IPS DF 19.7 (cell line): ENCODE data around the gene EFNB3.

ENCODE experiments used
- DNase-seq: peaks from one replicate; pipeline ENCODE4 v3.0.0-alpha.2; 2013; ENCODE audit warnings: low read depth, low spot score

Gene EFNB3

GRCh38 chr17:7717756-7718350 is 12.9 kb downstream of the EFNB3 start:
- DNase-seq: no peak

DNA sequence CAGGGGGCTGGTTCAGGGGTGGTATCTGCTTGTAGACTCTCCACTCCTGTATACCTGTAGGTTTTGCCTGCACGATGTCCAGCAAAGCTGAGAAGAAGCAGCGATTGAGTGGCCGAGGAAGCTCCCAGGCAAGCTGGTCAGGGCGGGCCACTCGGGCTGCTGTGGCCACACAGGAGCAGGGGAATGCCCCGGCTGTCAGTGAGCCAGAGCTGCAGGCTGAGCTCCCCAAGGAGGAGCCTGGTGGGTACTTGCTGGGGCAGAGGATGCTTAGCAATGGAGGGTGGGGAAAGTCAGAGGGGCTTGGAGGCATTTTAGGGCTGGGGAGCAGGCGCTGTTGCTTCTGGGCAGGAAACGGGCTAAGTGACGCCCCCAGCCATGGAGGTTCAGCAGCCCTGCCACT is 14.7 kb downstream of the EFNB3 start:
- no peak for DNase-seq

DNA sequence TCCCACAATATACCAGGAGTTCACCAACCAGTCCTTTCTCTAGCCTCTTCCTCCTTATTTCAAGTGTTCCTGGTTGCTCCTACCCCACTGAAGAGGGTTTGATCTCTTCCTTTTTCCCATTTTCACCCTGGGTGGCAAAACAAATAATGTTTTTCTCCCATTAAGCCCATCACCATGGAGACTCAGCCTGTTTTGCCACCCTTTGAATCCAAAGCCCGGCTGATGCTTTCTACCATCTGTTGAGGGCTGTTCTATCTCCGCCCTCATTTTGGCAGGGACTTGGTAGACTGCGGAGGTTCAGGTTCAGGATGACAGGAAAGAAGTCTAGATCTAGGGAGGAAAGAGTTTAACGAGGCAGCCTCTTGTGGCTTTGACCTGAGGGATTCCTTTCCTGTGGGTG is 15.1 kb downstream of the EFNB3 start:
- DNase-seq: no peak

DNA sequence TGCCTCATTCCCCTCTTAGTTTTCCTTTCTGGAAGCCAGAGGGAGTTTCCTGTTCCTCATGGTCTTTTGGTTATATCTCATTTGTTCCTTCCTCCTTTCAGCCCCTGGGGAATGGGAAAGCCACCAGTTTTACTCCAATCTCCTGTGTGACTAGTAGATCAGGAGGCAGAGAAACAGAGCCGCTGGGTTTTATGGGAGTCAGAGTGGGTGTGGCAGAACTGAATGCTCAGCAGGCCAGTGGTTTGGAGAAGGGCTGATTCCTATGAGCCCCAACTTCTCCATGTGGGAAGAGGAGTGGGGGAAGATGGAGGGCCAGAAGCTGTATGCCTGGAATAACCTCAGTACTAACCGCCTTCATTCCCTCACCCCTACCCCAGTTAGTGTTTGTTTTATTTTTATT is 16.6 kb downstream of the EFNB3 start:
- no peak for DNase-seq

GRCh38 chr17:7727886-7728285 is 22.9 kb downstream of the EFNB3 start:
- no peak for DNase-seq

GRCh38 chr17:7729816-7730215 is 24.8 kb downstream of the EFNB3 start:
- no peak for DNase-seq

GRCh38 chr17:7732981-7733539 is 28.1 kb downstream of the EFNB3 start:
- DNase-seq: no peak

GRCh38 chr17:7737601-7738000 is 32.6 kb downstream of the EFNB3 start:
- DNase-seq: no peak

DNA sequence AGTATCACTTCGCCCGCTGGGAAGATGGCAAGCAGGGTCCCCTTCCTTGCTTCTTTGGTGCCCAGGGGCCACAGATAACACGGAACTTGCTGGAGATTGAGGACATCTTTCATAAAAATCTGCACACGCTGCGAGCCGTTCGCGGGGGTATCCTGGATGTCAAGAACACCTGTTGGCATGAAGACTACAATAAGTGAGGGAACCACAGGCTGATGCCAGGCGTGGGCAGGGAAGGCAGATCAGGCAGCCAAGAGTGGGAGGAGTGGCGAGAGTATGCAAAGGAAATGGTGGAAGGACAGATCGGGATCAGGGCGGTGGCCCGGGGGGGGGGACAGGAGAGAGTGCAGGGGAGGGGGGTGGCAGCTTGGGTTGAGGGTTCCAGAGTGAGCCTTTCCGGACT is 34.7 kb downstream of the EFNB3 start:
- DNase-seq: no peak

DNA sequence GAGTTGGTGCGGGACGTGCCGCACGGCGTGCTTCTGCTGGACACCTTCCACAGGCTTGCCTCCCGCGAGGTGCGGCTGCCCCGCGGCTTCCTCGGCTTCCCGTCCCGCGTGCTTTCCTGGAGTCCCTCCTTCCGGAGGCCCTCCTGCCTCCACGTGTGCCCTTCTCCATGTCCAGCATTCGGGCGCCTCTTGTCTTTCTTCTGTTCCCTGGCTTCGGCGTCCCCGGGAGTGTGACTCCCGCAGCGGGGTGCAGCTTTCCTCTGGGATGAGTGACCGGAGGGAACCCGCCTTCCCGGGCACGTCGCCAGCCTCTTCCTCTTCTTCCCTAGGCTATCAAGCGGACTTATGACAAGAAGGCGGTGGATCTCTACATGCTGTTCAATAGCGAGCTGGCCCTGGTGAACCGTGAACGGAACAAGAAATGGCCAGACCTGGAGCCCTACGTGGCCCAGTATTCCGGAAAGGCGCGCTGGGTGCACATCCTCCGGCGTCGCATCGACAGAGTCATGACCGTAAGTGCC is 35.5 kb downstream of the EFNB3 start:
- no peak for DNase-seq

- no peak for DNase-seq
Observed at GRCh38 chr17:7742729-7743128, 37.7 kb downstream of the EFNB3 start.

DNA sequence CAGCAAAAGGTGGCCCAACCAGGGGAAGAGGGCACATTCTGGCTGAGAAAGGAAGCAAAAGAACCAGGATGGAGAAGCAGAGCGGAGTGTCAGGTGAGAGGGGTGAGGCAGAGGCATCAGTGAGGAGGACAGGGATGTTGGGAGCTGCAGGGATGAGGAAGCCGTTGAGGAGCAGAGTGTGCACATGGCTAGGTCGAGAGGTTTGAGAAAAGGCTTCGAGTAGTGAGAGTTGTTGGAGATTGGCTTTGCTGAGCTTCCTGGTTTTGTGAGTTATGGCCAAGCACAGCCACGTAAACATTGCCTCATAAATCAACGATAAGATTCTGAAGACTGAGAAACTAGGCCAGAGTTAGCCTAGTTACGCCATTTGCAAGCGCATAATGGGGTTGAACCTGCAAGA is 39.4 kb downstream of the EFNB3 start:
- DNase-seq: no peak

- DNase-seq: no peak
Observed at GRCh38 chr17:7745748-7746470, 40.9 kb downstream of the EFNB3 start.

- DNase-seq: no peak
Observed at GRCh38 chr17:7747635-7748071, 42.7 kb downstream of the EFNB3 start.

DNA sequence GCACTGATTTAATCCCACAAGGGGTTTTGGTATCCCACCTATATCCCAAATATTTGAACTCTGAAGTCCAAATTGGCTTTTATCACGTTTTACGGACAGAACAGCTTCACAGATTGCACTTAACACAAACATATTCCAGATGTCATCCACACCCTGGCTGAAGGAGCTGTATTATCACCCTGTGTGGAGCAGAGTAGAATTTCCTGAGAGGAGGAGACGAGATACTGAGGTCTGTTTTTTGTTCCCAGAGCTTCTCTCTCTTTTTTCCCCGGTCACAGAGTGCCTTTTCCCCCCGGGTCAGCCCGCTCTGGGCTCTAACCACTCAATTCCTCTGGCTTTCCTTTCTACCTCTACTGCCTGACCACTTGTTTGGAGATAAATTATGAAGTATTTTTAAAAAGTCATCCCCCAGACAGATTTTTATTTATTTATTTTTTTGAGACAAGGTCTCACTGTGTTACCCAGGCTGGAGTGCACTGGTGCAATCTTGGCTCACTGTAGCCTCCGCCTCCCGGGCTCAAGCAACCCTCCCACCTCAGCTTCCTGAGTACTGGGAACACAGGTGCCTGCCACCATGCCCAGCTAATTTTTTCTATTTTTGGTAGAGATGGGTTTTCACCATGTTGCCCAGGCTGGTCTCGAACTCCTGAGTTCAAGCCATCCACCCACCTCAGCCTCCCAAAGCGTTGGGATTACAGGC is 43.2 kb downstream of the EFNB3 start:
- DNase-seq: no peak

GRCh38 chr17:7750321-7750821 is 45.4 kb downstream of the EFNB3 start:
- no peak for DNase-seq

DNA sequence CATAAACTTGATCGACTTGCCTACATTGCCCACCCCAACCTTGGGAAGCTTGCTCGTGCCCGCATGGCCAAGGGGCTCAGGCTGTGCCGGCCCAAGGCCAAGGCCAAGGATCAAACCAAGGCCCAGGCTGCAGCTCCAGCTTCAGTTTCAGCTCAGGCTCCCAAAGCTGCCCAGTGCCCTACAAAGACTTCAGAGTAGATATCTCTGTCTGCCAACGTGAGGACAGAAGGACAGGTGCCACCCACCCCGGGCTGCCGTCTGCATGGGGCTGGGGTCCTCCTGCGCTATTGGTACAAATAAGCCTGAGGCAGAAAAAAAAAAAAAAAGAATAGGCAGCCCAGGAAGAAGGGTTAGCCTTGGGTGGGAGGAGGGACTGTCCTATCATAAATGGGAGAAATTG is 49.7 kb downstream of the EFNB3 start:
- no peak for DNase-seq

DNA sequence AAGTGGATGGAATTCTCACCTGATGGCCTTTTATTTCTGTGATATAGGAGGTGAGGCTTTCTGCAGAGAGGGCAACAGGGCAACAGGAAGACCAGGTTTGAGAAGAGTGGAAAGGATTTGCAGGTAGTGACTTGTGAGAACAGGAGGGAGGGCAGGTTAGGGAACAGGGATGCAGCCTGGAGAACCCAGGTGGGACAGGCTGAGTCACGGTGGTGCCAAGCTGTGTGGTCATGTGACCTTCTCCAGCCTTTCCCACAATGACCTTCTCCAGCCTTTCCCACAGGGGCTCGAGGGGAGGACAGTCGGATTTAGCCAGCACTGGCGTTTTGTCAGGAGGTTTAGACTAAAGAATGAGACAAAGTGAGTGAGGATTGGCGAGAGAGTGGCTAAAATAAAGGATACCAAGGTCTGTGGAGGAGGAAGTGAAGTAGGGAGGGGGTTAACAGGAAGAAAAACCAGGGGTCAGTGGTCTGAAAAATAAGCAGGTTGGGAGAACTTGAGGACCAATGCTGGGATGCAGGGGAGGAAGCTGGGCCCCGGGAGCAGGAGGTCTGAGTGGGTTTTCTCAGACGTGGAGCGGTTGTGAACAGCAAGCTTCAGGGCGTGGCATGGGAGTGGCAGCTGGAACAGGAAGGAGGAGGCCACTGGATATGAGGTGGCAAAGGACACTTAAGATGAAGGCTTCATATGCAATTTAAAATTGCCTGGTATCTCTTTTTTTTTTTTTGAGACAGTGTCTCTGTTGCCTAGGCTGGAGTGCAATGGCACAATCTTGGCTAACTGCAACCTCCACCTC is 50.3 kb downstream of the EFNB3 start:
- DNase-seq: no peak

DNA sequence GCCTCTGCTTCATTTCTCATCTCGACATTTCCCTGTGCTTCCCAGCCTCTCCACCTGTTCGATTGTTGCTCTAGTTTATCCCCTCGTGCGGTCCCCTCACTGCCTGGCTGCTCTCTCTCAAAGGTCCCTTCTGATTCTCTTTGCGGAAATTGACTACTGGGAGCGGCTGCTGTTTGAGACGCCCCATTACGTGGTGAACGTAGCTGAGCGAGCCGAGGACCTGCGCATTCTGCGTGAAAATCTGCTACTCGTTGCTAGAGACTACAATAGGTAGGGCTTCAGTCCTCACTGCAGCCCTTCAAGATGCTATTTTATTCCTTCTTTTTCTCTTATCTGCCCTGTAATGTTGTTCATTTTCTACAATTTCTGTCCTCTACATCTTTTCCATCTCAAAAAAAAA is 52.0 kb downstream of the EFNB3 start:
- no peak for DNase-seq
